ACHN (cell line): ENCODE results near the gene TNFRSF6B.

ENCODE experiments used
- DNase-seq: peaks from one replicate; pipeline ENCODE4 v3.0.0-alpha.2; 2015
- in situ Hi-C: cut with HindIII; loops from 2 replicates; pipeline ENCODE4 v1.10.0; 2017; ENCODE audit warnings: low sequenced_read_pairs, low pct_ligation_motif_present, low pct_unique_long_range_greater_than_20kb

Gene TNFRSF6B

GRCh38 chr20:63741676-63742380 is 45.4 kb downstream of the TNFRSF6B start:
- no peak for DNase-seq
- in situ Hi-C loops: no loop called here

- no peak for DNase-seq
- in situ Hi-C loops: no loop called here
Observed at GRCh38 chr20:63742381-63743024, 46.1 kb downstream of the TNFRSF6B start.

- DNase-seq: no peak
- in situ Hi-C loops: no loop called here
Observed at GRCh38 chr20:63743210-63743970, 46.9 kb downstream of the TNFRSF6B start.

GRCh38 chr20:63744158-63744557 is 47.7 kb downstream of the TNFRSF6B start:
- in situ Hi-C loops: no loop called here
- no peak for DNase-seq

GRCh38 chr20:63744574-63745423 is 48.3 kb downstream of the TNFRSF6B start:
- no peak for DNase-seq
- in situ Hi-C loops: no loop called here

GRCh38 chr20:63745424-63745805 is 49.0 kb downstream of the TNFRSF6B start:
- no peak for DNase-seq
- in situ Hi-C loops: no loop called here

GRCh38 chr20:63745961-63746731 is 49.7 kb downstream of the TNFRSF6B start:
- in situ Hi-C loops: no loop called here
- DNase-seq: no peak

- DNase-seq: no peak
- in situ Hi-C loops: no loop called here
Observed at GRCh38 chr20:63746751-63747315, 50.4 kb downstream of the TNFRSF6B start.

- no peak for DNase-seq
- in situ Hi-C loops: no loop called here
Observed at GRCh38 chr20:63747622-63748069, 51.2 kb downstream of the TNFRSF6B start.
